ENCODE measurements around the gene FBXL13.

DNA sequence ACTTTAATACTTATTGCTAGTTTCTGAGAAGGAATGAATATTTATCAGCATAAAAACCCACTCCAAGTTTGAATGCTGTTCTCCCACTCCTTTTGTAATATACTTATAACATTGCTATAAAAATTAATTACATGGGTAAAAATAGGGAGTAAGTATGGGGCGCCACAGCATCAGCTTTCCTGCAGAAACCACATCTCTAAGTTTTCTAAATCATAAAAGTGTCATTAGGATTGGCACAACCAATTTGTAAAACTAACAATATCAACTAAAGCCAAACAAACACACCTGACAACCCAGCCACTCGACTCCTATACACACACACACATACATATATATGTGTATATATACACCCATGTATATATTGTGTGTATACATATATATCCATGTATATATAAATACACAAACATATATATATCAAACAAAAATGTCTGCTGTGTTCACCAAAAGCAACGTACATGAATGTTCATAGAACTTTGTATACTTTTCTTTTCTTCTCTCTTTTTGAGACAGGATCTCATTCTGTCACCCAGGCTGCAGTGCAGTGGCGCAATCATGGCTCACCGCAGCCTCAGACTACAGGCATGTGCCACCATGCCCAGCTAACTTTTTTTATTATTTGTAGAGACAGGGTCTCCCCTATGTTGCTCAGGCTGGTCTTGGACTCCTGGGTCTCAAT lies 176.6 kb downstream of the FBXL13 start:
- TF ChIP-seq EP300 (IDR thresholded peaks at IDR 0.05; ENCODE audit: borderline replicate concordance) (no peak), TAF1 (IDR thresholded peaks at IDR 0.05; ENCODE audit: low read depth) (no peak), CREB1 (IDR thresholded peaks at IDR 0.05; ENCODE audit: low read depth) (no peak), YY1 (IDR thresholded peaks at IDR 0.05; ENCODE audit: low read depth) (no peak)
- TF ChIP-seq, protein P1, sequence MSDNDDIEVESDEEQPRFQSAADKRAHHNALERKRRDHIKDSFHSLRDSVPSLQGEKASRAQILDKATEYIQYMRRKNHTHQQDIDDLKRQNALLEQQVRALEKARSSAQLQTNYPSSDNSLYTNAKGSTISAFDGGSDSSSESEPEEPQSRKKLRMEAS (IDR thresholded peaks at IDR 0.05): no peak
- TF ChIP-seq, protein P2, sequence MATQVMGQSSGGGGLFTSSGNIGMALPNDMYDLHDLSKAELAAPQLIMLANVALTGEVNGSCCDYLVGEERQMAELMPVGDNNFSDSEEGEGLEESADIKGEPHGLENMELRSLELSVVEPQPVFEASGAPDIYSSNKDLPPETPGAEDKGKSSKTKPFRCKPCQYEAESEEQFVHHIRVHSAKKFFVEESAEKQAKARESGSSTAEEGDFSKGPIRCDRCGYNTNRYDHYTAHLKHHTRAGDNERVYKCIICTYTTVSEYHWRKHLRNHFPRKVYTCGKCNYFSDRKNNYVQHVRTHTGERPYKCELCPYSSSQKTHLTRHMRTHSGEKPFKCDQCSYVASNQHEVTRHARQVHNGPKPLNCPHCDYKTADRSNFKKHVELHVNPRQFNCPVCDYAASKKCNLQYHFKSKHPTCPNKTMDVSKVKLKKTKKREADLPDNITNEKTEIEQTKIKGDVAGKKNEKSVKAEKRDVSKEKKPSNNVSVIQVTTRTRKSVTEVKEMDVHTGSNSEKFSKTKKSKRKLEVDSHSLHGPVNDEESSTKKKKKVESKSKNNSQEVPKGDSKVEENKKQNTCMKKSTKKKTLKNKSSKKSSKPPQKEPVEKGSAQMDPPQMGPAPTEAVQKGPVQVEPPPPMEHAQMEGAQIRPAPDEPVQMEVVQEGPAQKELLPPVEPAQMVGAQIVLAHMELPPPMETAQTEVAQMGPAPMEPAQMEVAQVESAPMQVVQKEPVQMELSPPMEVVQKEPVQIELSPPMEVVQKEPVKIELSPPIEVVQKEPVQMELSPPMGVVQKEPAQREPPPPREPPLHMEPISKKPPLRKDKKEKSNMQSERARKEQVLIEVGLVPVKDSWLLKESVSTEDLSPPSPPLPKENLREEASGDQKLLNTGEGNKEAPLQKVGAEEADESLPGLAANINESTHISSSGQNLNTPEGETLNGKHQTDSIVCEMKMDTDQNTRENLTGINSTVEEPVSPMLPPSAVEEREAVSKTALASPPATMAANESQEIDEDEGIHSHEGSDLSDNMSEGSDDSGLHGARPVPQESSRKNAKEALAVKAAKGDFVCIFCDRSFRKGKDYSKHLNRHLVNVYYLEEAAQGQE (IDR thresholded peaks at IDR 0.05; ENCODE audit: low read depth): no peak

All from Ishikawa (cell line).